Esophagus muscularis mucosa (tissue), 4 donors: ENCODE data around the gene PLEKHA6. TPM values are rescaled to one million over a fixed set of nuclear protein-coding genes. Genes with fewer than 3 reads are reported as not detected.

ENCODE experiments used
- DNase-seq: peaks from one replicate; pipeline ENCODE4 v3.0.0-alpha.2; 2017; ENCODE audit errors: extremely low spot score
- H3K27ac ChIP-seq, 4 donors: fragments of 200-600 bp; sonication (generic); replicated peaks in 1 of 4; 1 replicate in 3 of 4; 2 replicates in 1 of 4; pipeline ENCODE4 v1.5.1; 2016 to 2019; ENCODE audit warnings: mild to moderate bottlenecking in 1 of 4
- H3K27me3 ChIP-seq, 4 donors: fragments of 200-600 bp; sonication (generic); one replicate each; pipeline versions ENCODE4 v1.5.1 to v1.6.0; 2016 to 2019
- H3K36me3 ChIP-seq, 4 donors: fragments of 200-600 bp; sonication (generic); one replicate each; pipeline ENCODE4 v1.5.1; 2016 to 2019
- H3K4me1 ChIP-seq, 4 donors: fragments of 200-600 bp; sonication (generic); one replicate each; pipeline ENCODE4 v1.5.1; 2016 to 2019
- H3K4me3 ChIP-seq, 4 donors: fragments of 200-600 bp; sonication (generic); 1 replicate in 2 of 4; 2 replicates in 2 of 4; pipeline ENCODE4 v1.5.1; 2016 to 2019; ENCODE audit warnings: mild to moderate bottlenecking in 4 of 4, moderate library complexity in 1 of 4
- H3K9me3 ChIP-seq, 4 donors: fragments of 200-600 bp; sonication (generic); 1 replicate in 3 of 4; 2 replicates in 1 of 4; pipeline ENCODE4 v1.5.1; 2016 to 2019
- EP300 ChIP-seq: sonication (generic); formaldehyde crosslinking; IDR thresholded peaks from one replicate; pipeline ENCODE4 v1.6.1; 2017; ENCODE audit warnings: antibody characterized with exemption
- POLR2A ChIP-seq: fragments of 450-650 bp; IDR thresholded peaks from one replicate; pipeline ENCODE4 v1.6.1; 2017; ENCODE audit warnings: antibody characterized with exemption, moderate library complexity, mild to moderate bottlenecking, low read depth
- POLR2AphosphoS5 ChIP-seq, 2 donors: sonication (generic); formaldehyde crosslinking; IDR thresholded peaks; one replicate each; pipeline ENCODE4 v1.6.1; 2017; ENCODE audit warnings: antibody characterized with exemption in 2 of 2
- WGBS: methylation state at CpG from one replicate; pipeline ENCODE4 v1.1.5; 2018; 5-methylcytosine and 5-hydroxymethylcytosine counted together
- intact Hi-C: fragments of 100-400 bp; cut with DNase I; formaldehyde crosslinking; loops from one replicate; pipeline ENCODE4 v1.15.1; 2023
- total RNA-seq, 4 donors: library from RNA; depleted of rRNA; stranded (reverse); fragments of >200 nt; gene quantifications; one replicate each; pipeline versions ENCODE4 v1.1.0 to v1.2.1, GENCODE V29; 2016
- TF ChIP-seq, protein P1 (sequence below), 3 experiments: fragments of 200-600 bp in 2 of 3; fragments of 450-650 bp in 1 of 3; sonication (generic) in 2 of 3; IDR thresholded peaks; one replicate each; pipeline ENCODE4 v1.5.1; 2017 to 2019; ENCODE audit warnings: antibody characterized with exemption in 3 of 3, mild to moderate bottlenecking in 2 of 3, moderate library complexity in 1 of 3

Gene PLEKHA6
- total RNA-seq, 4 donors from 2014 or later, result 11.9 to 22.4 (median 15.9) TPM

DNA sequence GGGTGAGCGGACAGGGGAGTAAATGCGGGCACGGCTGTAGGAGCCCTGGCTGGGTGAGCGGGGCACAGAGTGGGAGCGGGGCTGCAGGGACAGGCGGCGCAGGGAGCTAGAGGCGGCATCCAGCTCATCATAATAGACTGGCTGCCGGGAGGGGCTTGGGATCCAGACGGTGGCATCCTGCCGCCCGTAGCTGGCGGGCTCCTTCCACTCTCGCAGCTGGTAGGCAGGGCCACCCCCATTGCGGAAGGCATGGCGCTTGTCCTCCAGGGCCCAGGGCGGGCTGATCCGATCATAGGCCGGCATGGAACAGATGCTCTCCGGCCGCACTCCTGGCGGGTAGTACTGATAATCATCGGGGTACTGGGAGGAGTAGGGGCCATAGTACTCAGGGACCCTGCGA lies 102.3 kb downstream of the PLEKHA6 start:
- DNase-seq, result no peak
- Histone ChIP-seq H3K4me1 (peaks cover 0 to 15% (median 5%) of the 10 kb centered on the region in 4 donors), H3K4me3 (no peak overlapping the region), H3K27me3 (no peaks in the 10 kb centered on the region), H3K27ac (no peak overlapping the region), H3K36me3 (peaks cover 0 to 36% (median 5%) of the 10 kb centered on the region in 4 donors), H3K9me3 (no peaks in the 10 kb centered on the region)
- 97% methylated on average over 23 of the region's 24 CpGs for WGBS
- TF ChIP-seq EP300 (no peak), POLR2AphosphoS5 (IDR thresholded peaks at IDR 0.05) (no peak), POLR2A (no peak)
- TF ChIP-seq, protein P1, sequence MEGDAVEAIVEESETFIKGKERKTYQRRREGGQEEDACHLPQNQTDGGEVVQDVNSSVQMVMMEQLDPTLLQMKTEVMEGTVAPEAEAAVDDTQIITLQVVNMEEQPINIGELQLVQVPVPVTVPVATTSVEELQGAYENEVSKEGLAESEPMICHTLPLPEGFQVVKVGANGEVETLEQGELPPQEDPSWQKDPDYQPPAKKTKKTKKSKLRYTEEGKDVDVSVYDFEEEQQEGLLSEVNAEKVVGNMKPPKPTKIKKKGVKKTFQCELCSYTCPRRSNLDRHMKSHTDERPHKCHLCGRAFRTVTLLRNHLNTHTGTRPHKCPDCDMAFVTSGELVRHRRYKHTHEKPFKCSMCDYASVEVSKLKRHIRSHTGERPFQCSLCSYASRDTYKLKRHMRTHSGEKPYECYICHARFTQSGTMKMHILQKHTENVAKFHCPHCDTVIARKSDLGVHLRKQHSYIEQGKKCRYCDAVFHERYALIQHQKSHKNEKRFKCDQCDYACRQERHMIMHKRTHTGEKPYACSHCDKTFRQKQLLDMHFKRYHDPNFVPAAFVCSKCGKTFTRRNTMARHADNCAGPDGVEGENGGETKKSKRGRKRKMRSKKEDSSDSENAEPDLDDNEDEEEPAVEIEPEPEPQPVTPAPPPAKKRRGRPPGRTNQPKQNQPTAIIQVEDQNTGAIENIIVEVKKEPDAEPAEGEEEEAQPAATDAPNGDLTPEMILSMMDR (IDR thresholded peaks at IDR 0.05), result no peak
- intact Hi-C loops, result loop anchor here (2.0 kb wide), 1 partner anchor 105 kb away; no protein-coding TSS in a partner anchor

DNA sequence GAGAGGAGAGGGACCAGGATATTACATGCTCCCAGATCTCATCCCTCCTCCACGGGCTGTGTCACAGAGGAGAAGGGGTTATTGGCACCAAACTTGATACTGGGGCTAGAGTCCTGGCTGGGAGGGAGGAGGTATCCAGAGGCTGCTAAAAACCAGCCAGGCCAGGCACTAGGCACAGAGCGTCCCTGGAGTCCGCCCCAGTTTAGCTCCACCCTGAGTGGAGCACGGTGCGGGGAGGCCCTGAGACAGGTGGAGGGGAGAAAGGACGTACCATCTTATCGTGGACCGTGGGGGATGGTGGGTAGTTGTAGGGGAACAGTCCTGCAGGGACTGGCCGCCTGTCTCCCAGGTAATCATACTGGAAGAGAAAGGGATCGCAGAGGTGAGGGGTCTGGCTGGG lies 103.2 kb downstream of the PLEKHA6 start:
- Histone ChIP-seq H3K4me3 (no peak overlapping the region), H3K4me1 (peaks cover 0 to 14% (median 5%) of the 10 kb centered on the region in 4 donors), H3K9me3 (no peaks in the 10 kb centered on the region), H3K27ac (no peak overlapping the region), H3K27me3 (no peaks in the 10 kb centered on the region), H3K36me3 (peaks cover 0 to 30% (median 5%) of the 10 kb centered on the region in 4 donors)
- WGBS, result 82% methylated on average over 10 of the region's 10 CpGs
- no peak for DNase-seq
- intact Hi-C loops, result loop anchor here (2.0 kb wide), 1 partner anchor 106 kb away; no protein-coding TSS in a partner anchor
- TF ChIP-seq POLR2AphosphoS5 (IDR thresholded peaks at IDR 0.05), result no peak
- TF ChIP-seq EP300, result no peak
- no peak for TF ChIP-seq POLR2A
- TF ChIP-seq, protein P1 (IDR thresholded peaks at IDR 0.05), result no peak

- Histone ChIP-seq H3K27me3 (no peaks in the 10 kb centered on the region), H3K9me3 (no peaks in the 10 kb centered on the region), H3K4me3 (no peak overlapping the region), H3K27ac (no peak overlapping the region), H3K4me1 (peaks cover 0 to 14% (median 6%) of the 10 kb centered on the region in 4 donors), H3K36me3 (peaks cover 0 to 24% (median 4%) of the 10 kb centered on the region in 4 donors)
- TF ChIP-seq EP300 (no peak), POLR2AphosphoS5 (IDR thresholded peaks at IDR 0.05) (no peak)
- TF ChIP-seq, protein P1 (IDR thresholded peaks at IDR 0.05), result no peak
- intact Hi-C loops, result loop anchor here (2.0 kb wide), 1 partner anchor 107 kb away; no protein-coding TSS in a partner anchor
- 81% methylated on average over 5 of the region's 5 CpGs for WGBS
- DNase-seq, result no peak
These were observed 103.8 kb downstream of the PLEKHA6 start for GRCh38 chr1:204255966-204256365.

DNA sequence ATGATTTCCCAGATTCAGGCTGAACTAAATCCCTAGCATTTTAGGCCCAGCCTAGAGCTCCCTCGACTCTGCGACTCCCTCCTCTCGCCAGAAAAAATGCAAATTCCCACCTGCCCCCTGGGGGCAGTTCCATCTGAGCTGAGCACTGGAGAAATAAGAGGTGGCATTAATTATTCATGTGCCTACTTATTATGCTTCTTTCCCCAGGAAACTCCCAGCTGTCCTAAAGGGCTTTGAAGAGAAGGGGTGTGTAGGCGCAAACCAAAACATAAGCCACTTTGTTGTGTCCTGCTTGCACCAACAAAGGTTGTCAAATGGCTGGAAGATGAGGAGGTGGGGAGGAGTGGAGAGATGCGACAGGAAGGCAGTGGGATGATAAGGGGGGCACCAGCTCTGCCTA lies 104.5 kb downstream of the PLEKHA6 start:
- no peak overlapping the region for H3K27ac ChIP-seq
- peaks cover 0 to 3% (median 0%) of the 10 kb centered on the region in 4 donors for H3K27me3 ChIP-seq
- WGBS, result 86% methylated on average over 5 of the region's 5 CpGs
- H3K4me1 ChIP-seq, result peaks cover 0 to 16% (median 11%) of the 10 kb centered on the region in 4 donors
- TF ChIP-seq POLR2A, result no peak
- no peak for TF ChIP-seq POLR2AphosphoS5 (IDR thresholded peaks at IDR 0.05)
- TF ChIP-seq EP300, result no peak
- TF ChIP-seq, protein P1 (IDR thresholded peaks at IDR 0.05), result no peak
- H3K36me3 ChIP-seq, result peaks cover 0 to 17% (median 2%) of the 10 kb centered on the region in 4 donors
- H3K4me3 ChIP-seq, result no peak overlapping the region
- H3K9me3 ChIP-seq, result no peaks in the 10 kb centered on the region
- DNase-seq, result no peak
- intact Hi-C loops, result no loop called here
